DMS153 treated with DMSO at 0.1 percent for 48 hours (cell line): ENCODE measurements around the gene DGLUCY.
"Not testable (repeated sequence)": the region's sequence is repeated elsewhere in the genome, so short reads cannot be mapped to it uniquely, and the experiment has no call there.

Experiments
- DNase-seq: peaks from one replicate; lab custom pipeline; 2025; ENCODE audit not compliant: unreplicated experiment; lab: John Stamatoyannopoulos, UW

DGLUCY gene

GRCh38 chr14:91255026-91255695 lies 141.3 kb downstream of the DGLUCY start:
- DNase-seq = no peak

- DNase-seq = no peak
Observed at GRCh38 chr14:91256661-91257060, 142.8 kb downstream of the DGLUCY start.

- no peak for DNase-seq
Observed at GRCh38 chr14:91257328-91258010, 143.6 kb downstream of the DGLUCY start.

DNA sequence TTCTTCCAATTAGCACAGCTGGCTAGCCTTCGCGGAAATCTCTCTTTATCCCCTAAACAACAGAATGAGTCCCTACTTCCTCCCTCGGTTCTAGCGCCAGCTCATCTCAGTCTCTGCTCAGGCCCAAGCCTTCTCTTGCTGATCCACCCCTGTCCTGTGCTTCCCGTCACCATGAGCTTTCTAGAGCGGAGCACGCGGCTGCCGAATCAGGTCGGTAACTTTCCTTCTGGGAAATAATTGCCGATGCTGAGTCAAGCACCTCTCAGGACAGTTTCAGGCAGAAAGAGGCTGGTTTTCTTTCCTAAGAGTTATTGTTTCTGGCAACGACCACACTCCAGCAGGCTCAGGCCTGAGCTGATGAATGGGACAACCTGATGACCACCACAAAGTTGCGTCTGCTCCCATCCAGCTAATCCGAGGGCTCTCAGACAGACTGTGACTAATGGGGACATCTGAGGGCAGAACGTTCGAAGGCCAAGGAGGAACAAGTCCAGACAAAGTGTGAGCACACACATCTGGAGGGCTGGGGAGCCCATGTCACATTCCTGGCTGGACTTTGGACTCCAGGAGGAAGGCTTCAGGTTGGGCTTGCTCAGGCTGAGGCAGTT lies 144.2 kb downstream of the DGLUCY start:
- DNase-seq = no peak

DNA sequence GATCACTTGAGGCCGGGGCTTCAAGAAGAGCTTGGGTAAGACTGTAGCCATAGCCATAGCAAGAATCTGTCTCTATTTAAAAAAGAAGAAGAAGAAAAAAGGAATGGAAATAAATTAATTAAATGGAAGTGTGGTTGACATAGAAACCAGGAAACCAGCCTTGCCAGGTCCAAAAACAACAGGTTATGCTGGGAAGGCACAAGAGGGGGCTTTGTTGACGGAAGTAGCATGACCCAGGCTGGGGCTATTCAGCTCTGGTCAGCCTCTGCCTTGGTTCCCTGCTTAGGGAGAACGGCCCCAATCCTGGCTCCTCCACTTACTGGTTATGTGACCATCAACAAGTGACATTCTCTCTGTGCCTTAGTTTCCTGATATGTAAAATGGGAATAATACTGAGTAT lies 145.0 kb downstream of the DGLUCY start:
- DNase-seq = no peak

DNA sequence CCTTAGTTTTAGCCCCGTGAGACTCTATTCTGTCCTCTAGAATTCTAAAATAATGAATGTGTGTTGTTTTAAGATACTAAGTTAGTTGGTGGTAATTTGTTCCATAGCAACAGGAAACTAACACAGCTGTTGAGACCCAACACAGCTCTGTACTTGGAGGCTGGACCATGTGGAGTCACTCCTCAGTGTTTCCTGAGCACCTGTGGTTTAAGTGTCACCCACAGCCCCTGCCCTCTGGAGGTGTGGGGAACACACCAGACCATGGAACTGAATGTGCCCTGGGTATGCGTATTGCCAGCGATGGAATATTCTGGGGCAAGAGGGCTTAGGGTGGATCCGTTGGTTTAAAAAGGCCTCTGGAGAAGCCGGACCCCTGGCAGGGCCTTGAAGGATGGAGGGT lies 147.2 kb downstream of the DGLUCY start:
- no peak for DNase-seq

GRCh38 chr14:91261986-91262549 lies 148.2 kb downstream of the DGLUCY start:
- DNase-seq = no peak

GRCh38 chr14:91263329-91263728 lies 149.5 kb downstream of the DGLUCY start:
- no peak for DNase-seq

DNA sequence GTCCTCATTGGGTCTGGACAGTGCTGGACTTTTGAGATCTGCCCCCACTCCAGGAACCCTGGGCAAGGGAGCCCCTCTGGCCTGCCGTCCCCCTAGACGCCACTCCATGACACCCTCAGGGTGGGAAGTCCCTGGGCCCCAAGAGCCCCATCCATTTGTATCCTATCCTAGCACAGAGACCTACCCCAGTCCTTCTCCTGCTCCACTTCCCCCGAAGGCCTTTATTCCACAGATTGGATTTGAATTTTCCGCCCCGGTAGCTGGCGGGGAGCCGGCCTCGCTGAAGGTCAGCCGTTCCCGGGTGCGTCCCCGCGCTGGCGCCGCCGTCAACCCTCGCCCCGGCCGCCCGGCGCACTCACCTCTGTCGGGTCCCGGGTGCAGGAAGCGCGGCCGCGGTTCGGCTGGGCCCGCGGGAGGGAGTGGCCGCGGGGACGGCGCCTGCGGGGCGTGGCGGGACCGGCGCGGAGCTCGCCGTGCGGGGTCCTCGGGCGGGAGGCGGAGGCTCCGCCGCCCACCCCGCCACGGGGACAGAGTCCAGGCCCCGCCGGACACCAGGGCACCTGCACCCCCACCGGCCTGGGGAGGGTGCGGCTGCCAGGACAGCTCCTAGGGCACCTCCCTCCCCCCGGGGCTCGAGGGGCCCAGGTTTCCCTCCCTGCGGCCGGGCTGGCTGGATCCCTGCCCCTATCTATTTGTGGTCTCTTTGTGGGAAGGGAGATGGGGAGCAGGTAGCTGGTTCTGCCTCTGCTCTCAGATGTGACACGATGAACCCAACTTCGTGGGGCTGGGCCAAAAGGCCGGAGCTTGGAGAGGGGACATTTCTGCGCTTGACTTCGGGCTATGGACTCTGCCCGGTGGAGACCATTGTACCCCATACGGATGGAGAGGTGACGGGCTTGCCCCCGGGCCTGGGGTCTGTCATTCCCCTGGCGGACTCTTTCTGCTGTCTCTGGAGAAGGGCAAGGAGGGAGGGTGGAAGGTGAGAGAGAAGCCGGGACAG lies 150.6 kb downstream of the DGLUCY start:
- no peak for DNase-seq

- no peak for DNase-seq
Observed at GRCh38 chr14:91265404-91265803, 151.5 kb downstream of the DGLUCY start.

DNA sequence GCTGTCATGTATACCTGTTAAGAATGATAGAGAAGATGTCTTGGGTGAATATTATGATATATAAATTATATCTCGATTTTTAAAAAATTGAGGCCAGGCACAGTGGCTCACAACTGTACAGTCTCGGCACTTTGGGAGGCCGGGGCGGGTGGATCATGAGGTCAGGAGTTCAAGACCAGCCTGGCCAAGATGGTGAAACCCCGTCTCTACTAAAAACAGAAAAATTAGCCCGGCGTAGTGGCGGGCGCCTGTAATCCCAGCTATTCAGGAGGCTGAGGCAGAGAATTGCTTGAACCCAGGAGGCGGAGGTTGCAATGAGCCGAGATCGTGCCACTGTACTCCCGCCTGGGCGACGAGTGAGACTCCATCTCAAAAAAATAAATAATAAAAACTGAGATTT lies 152.4 kb downstream of the DGLUCY start:
- DNase-seq = not testable (repeated sequence)

DNA sequence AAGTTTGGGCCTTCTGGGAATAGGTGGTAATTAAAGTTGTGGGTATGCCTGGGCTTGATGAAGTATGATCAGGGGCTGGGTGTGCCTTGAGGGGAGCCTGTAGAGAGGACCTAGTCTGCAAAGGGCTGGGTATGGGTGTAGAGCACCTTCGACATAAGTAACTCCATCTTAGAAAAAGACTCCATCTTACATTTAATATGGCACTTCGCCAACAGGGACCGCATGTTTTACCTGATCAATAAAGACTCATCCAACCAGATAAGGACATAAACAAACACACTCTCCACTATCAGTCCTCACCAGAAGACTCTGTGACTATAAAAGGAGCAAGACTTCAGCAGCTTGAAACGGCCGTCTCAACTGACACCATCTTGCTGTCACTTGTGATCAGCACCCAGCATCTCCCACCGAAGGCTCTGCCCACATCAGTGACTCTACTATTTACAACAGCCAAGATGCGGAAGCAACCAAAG lies 154.1 kb downstream of the DGLUCY start:
- no peak for DNase-seq

DNA sequence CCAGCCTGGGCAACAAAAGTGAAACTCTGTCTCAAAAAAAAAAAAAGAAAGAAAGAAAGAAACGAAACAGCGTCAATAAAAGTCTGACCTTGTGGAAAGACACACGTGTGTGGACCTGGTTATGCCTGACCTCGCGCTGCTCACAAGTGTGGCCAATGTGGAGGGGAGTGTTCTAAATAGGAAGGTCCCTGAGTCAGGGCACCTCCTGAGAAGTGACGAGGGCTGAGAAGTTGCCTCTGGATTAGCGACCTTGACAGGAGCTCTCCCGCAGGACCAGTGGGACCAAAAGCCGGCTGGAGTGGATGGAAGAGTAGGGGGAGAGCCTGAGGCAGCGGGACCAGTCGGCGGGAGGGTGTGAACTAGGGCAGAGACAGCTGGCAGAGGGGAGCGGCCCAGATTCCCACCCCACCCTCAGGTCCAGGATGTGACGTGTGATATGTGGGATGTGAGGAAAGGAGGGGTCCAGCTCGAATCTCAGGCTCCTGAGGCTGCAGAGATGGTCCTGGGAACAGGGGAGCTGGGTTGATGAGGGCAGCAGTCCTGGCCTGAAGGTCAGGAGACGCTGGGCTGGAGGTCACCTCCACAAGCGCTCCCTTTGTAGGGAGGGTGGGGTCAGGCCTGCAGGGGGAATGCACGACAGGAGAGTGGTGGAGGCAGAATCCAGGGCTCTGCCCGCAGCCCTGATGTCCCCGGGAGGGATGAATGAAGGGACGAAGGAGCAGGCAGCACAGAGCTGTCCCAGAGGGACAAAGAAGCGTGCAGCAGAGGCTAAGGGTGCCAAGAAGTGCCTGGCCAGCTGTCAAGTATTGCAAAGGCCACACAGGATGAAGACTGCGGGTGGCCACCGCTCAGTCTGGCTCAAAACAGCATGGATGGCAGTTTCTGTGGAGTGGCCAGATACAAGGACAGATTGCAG lies 155.5 kb downstream of the DGLUCY start:
- DNase-seq = no peak

DNA sequence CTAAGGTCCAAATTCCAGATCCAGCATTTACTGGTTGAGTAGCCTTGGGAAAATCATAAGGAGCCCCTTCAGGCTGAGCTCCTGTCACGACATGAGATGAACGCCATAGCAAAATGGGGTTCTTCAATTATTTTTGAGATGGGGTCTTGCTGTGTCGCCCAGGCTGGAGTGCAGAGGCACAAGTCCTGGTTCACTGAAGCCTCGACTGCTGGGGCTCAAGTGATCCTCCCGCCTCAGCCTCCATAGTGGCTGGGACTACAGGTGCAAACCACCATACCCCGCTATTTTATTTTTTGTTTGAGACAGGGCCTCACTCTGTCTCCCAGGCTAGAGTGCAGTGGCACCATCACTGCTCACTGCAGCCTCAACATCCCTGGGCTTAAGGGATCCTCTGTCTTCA lies 156.3 kb downstream of the DGLUCY start:
- no peak for DNase-seq

DNA sequence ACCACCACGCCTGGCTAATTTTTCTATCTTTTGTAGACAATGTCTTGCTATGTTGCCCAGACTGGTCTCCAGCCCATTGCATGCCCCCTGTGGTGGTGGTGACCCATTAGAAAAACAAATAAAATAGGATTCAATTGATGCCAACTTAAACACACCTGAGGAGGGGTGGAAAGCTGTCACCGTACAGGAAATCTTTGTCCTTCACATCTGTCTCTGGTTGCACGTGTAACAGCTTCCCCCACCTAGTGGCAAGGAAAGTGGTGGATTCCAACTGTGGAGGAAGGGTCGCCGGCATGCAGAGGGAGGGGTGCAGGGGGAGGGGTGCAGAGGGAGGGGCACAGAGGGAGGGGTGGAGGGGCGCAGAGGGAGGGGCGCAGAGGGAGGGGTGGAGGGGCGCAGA lies 156.7 kb downstream of the DGLUCY start:
- DNase-seq = no peak

GRCh38 chr14:91271639-91272038 lies 157.8 kb downstream of the DGLUCY start:
- DNase-seq = no peak

DNA sequence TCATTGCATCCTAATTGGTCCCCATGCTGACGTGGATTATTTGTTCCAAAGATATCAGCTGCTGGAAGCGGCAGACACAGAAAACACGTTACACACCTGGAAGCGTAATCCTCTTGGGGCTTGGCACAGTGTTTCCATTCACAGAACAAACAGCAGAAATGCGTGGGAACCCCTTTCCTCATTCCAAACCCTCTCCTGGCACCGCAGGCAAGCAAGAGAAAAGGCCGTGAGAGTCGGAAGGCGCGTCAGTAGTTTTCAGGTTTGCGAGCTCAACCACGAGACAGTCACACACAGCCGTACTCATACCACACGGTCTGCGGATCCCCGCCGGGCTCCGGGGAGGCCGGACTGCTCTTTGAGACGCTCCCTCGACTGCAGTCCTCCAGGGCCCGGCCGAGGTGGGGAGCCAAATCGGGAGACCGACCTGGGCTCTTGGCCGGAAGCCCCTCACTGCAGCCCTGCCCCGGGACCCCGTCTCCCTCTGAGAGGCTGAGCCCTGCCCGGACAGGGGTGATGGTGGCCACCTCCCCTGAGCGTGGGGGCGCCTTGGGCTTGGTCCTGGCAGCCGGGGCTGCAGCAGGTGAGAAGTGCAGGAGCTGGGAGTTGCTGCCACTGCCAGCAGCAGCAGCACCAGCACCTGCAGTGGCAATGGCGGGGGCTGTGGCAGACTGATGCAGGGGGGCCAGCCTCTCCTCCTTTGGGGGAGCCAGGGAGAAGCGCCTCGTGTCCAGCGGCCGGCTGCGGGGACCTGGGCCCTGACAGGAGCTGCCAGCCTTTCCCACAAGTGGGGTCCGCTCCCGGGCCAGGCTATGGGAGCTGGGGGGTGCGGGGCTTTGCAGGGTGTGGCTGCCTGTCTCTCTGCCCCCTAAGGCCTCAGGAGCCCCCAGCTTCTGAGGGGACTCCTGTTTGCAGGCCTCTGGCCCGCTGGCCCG lies 158.7 kb downstream of the DGLUCY start:
- no peak for DNase-seq

DNA sequence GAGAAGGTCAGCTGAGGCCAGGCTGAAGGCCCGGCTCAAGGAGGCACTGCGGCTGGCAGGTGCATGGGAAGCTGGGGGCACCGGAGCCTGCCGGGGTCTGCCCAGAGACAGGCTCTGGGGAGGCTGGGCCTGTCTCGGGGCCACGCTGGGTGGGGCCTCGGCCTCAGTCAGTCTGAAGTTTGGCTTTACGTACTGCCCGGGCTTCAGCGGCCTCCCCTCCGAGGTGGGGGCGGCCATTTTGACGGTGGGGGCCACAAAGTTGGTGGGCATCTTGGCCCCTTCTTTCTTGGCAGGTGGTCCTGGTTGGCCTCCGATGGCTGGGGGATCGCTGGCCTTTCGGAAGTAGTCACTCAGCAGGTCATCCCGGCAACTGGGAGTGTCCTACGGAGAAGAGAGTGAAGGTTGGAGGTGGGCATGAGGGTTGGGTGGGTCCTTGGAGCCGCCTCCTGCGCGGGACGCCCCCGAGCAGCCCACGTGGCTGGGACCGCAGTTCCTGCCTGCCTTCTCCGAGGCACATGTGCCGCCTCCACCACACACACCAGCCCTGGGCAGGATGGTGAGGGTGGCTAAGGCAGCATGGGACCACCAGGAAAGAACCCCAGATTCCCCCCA lies 159.5 kb downstream of the DGLUCY start:
- DNase-seq = no peak
